ENCODE measurements around the gene CCHCR1. TPM values are rescaled to one million over a fixed set of nuclear protein-coding genes. Genes with fewer than 3 reads are reported as not detected.
"Not testable (repeated sequence)": the region's sequence is repeated elsewhere in the genome, so short reads cannot be mapped to it uniquely, and the experiment has no call there.

CCHCR1 gene
- total RNA-seq, 1 experiment from 2014 or later: 42.0 TPM

DNA sequence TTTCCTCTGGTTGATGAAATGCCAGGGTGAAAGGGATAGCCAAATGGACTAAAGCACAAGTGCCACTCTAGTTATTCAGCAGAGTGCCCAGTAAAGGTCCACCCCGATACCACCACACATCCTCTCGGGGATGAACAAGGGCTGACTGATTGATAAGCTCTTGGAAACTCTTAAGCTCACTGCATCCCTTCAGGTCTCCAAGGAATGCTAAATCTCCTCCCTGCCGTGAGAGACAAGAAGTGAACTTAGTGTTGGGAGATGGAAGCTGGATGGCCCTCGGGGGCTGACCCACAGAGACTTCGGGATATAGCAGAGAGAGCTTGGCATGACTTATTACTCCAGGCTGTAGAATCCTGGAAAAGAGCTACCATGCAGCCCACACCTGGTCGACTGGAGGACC is 26.3 kb upstream of the CCHCR1 start:
- not testable (repeated sequence) for DNase-seq (ENCODE audit: low read depth)

DNA sequence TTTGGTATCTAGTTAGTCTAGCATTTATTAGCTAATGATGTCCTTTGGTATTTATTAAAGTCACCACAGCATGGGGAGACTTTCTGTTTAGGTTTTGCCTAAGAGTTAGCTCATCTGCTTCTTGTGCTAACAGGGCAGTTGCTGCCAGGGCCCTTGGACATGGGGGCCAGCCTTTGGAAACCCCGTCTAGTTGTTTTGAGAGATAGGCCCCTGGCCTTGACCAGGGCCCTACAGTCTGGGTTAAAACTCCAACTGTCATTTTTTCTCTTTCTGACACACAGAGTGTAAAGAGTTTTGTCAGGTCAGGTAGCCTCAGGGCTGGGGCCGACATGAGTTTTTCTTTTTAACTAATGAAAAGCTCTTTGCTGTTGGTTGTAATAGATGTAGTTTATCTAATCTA is 25.7 kb upstream of the CCHCR1 start:
- not testable (repeated sequence) for DNase-seq (ENCODE audit: low read depth)

DNA sequence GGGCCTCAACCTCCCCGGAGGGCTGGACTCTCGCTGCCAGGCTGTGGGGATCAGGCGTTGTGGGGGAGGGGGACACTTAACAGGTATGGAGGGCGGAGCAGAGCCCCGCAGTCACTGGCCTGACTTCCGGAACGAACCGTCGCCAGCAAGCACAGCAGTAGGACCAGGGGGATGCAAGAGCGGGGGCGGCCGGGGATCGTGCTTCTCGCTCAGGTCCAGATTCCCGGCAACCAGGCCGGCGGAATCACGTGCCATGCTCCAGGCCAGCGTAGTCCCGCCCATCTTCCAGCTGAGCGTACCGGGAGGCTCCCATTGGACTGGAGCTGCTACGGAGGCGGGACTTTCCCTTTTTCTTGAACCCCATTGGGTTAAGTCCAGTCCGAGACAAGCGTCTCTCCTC is 22.9 kb upstream of the CCHCR1 start:
- no peak for DNase-seq (ENCODE audit: low read depth)

DNA sequence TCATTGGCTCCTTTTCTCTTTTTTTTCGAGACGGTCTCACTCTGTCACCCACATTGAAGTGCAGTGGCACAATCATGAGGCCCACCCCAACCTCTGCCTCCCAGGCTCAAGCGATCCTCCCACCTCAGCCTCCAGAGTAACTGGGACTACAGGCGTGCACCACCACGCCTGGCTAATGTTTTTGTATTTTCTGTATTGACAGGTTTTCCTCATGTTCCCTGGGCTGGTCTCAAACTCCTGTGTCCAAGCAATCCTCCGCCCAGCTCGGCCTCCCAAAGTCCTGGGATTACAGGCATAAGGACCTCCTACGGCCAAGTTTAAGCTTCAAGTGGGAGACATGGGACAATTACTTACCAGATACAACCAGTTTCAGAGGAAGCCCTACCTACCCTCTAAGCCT is 22.3 kb upstream of the CCHCR1 start:
- DNase-seq (ENCODE audit: low read depth): no peak

- no peak for DNase-seq (ENCODE audit: low read depth)
Measured at GRCh38 chr6:31179042-31179386, 21.4 kb upstream of the CCHCR1 start.

- DNase-seq (ENCODE audit: low read depth): no peak
Measured at GRCh38 chr6:31178143-31179041, 20.8 kb upstream of the CCHCR1 start.

- peak; percentile 58 for DNase-seq (ENCODE audit: low read depth)
Measured at GRCh38 chr6:31175971-31176370, 18.4 kb upstream of the CCHCR1 start.

DNA sequence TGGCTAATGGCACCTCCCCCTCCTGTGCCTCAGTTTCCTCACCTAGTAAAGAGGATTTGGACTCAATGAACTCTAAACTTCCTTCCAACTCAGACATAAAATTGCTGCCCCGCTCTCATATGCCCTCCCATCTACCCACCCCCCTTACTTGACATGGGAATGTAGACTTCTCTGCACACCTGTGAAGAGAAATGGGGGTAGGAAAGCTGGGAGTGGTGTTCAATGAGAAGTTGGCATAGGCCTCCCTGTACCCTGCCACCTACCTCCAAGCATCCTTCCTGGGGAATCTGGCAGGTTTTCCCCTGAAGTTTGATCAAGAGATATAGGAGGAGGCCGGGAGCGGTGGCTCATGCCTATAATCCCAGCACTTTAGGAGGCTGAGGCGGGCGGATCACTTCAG is 16.8 kb upstream of the CCHCR1 start:
- no peak for DNase-seq (ENCODE audit: low read depth)

GRCh38 chr6:31173406-31173805 is 15.8 kb upstream of the CCHCR1 start:
- no peak for DNase-seq (ENCODE audit: low read depth)

- no peak for DNase-seq (ENCODE audit: low read depth)
Measured at GRCh38 chr6:31172973-31173384, 15.4 kb upstream of the CCHCR1 start.

- DNase-seq (ENCODE audit: low read depth): no peak
Measured at GRCh38 chr6:31171931-31172905, 14.6 kb upstream of the CCHCR1 start.

GRCh38 chr6:31170987-31171671 is 13.5 kb upstream of the CCHCR1 start:
- DNase-seq (ENCODE audit: low read depth): no peak

- no peak for DNase-seq (ENCODE audit: low read depth)
Measured at GRCh38 chr6:31170600-31170881, 12.9 kb upstream of the CCHCR1 start, which contains the start of gene POU5F1. Gene POU5F1 (minus strand): TSS chr6:31170682. CDS start chr6:31170620, 62 bp downstream.

DNA sequence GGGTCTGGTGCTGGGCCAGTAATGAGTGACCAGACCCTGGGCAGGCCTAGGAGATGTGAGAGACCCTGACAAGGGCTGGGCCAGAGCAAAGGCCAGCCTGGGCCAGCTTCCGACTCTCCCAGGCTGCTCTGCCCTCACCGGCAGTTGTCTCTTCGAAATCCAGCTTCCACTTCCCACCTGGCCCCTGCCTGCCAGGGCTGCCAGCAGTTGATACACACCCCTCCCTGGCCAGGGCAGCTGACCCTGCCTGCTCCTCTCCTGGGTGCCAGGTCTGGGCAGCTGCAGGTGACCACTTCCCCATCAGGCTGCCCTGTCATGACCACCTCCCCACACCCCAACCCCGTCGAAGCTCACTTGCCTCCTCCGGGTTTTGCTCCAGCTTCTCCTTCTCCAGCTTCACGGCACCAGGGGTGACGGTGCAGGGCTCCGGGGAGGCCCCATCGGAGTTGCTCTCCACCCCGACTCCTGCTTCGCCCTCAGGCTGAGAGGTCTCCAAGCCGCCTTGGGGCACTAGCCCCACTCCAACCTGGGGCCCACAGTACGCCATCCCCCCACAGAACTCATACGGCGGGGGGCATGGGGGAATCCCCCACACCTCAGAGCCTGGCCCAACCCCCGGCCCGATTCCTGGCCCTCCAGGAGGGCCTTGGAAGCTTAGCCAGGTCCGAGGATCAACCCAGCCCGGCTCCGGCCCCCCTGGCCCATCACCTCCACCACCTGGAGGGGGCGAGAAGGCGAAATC is 12.4 kb upstream of the CCHCR1 start:
- not testable (repeated sequence) for DNase-seq (ENCODE audit: low read depth)

DNA sequence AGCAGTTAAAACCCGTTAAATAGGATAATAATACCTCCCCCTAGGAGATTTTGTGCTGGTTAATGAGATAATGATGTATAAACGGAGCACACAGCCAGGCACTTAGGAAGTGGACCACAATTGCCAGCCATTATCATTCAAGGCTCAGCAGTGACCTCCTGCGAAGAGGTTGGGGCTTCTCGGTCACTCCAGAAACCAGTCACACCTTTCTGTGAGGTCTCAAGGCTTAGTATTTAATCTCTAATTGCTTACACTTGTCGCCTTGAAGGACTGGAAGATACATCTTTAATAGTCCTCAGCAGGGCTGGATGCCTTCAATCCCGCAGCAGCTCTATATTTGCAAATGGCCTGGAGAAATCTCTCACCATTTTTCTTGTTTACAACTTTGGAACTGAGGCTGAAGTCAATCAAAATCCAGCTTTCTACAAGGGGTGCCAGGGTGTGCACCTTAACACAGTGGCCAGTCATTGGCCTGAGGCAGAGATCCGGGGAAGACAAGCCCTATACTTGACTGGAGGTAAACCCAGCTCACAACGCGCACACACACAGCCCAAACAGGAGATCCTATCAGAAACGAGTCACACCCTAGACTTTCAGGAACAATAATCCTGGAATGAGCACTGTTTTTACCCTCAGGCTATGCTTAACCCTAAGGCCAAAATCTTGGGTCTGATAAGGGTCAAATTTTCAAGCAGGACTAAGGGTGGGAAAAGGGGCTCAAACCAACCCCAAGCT is 11.7 kb upstream of the CCHCR1 start:
- DNase-seq (ENCODE audit: low read depth): no peak

DNA sequence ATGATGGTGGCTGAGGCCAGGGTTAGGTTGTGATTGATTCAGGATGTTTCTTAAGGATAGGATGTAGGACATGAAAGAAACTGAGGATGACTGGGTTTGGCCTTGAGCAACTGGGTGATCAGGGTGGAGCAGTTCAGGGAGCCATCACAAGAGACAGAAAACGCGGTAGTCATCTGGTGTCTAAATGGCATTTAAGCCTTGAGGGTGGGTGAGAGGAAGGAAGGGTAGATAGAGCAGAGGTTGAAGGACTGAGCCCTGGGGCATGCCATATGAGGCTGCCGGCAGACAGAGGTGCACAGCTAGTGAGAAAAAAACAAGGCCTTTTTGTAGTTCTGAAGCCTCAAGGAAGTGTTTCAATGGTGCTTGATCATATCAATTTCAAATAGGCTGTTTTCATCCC is 11.0 kb upstream of the CCHCR1 start:
- no peak for DNase-seq (ENCODE audit: low read depth)

GRCh38 chr6:31165986-31166385 is 8.4 kb upstream of the CCHCR1 start:
- no peak for DNase-seq (ENCODE audit: low read depth)

DNA sequence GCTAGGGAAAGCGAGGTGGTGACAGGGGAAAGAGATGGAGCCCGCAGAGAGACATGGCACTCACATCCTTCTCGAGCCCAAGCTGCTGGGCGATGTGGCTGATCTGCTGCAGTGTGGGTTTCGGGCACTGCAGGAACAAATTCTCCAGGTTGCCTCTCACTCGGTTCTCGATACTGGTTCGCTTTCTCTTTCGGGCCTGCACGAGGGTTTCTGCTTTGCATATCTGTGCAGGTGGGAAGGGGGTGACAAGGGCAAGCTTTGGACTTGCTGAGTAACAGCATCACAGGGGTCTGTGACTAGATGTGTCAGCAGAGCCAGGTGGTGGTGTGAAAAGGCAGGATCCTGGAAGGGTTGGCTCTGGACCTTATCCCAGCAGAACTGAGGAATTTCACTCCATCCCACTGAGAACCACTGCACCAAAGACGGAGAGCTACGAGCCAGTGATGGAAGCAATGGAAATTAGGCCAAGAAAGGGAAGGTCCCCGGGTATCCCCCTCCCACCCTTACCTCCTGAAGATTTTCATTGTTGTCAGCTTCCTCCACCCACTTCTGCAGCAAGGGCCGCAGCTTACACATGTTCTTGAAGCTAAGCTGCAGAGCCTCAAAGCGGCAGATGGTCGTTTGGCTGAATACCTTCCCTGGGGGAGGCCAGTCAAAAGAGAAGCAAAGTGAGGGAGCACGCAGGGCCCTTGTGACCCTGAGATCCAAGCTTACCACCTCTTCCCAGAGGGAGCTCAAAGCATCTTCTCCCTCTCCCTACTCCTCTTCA is 7.6 kb upstream of the CCHCR1 start:
- DNase-seq (ENCODE audit: low read depth): not testable (repeated sequence)

GRCh38 chr6:31164475-31165063 is 7.0 kb upstream of the CCHCR1 start:
- DNase-seq (ENCODE audit: low read depth): not testable (repeated sequence)

GRCh38 chr6:31163922-31164321 is 6.3 kb upstream of the CCHCR1 start:
- DNase-seq (ENCODE audit: low read depth): no peak
